IPS DF 19.7 (cell line): ENCODE data around the gene MB.

Source experiments
- DNase-seq: peaks from one replicate; pipeline ENCODE4 v3.0.0-alpha.2; 2013; ENCODE audit warnings: low read depth, low spot score

MB gene

GRCh38 chr22:35597692-35598395, 19.3 kb downstream of the MB start:
- DNase-seq = no peak

DNA sequence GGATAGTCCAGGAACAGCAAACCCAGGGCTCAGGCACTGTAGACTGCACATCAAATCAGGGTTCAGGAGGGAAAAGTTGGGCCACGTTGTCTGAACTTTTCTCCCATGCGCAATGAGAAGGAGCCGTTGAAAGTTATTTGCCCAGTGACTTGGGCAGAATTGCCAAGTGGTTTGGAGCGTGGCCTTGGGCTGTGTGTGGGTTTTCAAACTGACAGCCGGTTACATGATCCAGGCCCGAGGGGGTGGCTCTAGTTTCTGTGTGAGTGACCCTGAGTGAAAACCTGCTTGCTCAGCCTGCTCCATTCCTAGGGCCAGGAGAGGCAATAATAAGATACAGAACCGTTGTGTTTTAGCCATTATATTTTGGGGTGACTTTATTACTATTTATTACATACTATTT, 20.3 kb downstream of the MB start:
- no peak for DNase-seq

- DNase-seq = no peak
These were observed 22.4 kb downstream of the MB start for GRCh38 chr22:35594686-35595085.

- DNase-seq = no peak
These were observed 23.1 kb downstream of the MB start for GRCh38 chr22:35593891-35594470.

DNA sequence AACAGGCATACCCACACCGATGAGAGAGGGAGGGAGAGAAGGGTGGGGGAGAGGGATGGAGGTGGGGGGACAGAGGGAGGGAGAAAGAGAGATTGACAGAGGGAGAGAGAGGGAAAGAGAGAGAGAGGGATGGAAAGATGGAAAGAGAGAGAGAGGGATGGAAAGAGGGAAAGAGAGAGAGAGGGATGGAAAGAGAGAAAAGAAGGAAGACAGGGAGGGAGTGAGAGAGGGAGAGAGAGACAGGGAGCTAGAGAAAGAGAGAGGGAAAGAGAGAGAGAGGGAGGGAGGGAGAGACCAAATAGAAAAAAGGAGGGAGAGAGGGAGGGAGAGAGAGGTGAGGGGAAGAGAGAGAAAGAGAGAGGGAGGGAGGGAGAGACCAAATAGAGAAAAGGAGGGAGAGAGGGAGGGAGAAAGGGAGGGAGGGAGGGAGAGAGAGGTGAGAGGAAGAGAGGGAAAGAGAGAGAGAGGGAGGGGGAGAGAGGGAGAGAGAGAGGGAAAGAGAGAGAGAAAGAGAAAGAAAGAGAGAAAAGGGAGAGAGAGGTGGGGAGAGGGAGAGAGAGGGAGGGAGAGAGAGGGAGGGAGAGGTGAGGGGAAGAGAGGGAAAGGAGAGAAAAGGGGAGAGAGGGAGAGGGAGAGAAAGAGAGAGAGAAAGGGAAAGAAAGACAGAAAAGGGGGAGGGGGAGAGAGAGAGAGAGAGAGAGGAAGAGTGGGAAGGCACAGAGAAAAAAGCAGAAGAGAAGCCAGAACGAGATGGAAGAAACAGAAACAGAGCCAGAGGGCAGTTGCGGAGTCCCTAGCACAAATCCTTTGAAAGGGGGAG, 23.8 kb downstream of the MB start:
- no peak for DNase-seq

DNA sequence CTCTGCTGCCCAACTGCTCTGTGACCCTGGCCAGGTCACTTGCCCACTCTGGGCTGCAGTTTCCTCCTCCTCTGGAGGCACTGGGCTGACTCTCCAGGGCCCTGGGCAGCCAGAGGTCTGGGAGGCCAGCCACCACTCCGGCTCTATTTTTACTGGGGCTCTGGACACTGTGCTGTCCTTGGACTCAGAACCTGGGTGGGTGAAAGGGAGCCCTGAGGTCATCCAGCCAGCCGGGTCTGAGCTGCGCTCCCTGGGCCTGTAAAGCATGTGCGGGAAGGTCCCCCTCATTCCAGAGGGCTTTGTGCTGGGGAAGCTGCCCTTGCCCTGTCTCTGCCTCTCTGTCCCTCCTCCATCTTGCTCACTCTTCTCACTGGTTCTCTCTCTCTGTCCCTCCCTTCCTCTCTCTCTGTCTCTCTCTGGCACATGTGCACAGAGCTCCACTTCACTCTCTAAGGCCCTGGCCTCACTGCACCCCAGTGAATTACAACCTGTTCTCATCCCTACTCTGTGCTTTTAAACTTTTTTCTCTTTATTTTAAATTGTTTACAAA, 24.6 kb downstream of the MB start:
- DNase-seq = no peak

GRCh38 chr22:35591714-35592417, 25.3 kb downstream of the MB start:
- DNase-seq = no peak

DNA sequence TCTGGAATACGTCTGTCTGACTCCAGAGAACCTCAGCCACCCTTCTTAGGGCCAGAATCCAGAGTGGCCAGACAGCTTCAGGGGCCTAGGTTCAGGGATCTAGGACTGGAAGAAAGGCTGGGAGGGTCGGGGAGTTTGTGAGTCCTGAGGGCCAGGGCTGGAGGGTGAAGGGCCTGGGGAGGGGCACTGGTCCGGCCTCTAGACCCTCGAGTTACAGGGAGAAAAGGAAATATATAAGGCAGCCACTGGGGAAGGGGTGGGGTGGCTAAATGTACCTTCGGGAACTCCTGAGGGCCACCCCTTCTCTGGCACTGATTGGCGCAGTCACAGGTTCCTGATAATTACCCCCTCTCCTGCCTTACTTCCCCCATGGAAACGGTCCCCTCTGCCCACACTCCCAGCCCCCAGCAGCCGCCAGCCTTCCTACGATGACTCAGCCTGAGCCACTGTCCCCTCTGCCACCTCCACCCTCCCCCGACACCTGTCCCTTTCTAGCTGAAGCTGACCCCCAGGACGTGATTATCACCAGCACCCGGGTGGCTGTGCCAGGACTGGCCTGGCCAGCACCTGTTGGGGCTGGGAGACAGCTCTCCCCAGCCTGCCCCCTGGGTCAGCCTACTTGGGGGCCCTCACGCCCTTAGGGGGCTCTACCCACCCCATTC, 26.4 kb downstream of the MB start:
- DNase-seq = no peak

DNA sequence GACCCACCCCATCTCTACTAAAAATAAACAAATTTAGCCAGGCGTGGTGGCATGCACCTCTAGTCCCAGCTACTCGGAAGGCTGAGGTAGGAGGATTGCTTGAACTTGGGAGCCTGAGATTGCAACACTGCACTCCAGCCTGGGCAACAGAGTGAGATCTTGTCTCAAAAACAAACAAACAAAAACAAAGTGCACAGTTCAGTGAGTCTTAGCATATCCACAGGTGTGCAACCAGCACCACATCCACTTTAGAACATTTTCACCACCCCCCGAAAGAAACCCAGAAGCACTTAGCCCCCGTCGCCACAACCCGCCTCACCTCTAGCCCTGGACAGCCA, 27.4 kb downstream of the MB start:
- no peak for DNase-seq

- no peak for DNase-seq
These were observed 27.9 kb downstream of the MB start for GRCh38 chr22:35589071-35589755.

GRCh38 chr22:35587896-35588295, 29.2 kb downstream of the MB start:
- no peak for DNase-seq

GRCh38 chr22:35587447-35587870, 29.7 kb downstream of the MB start:
- DNase-seq = no peak

GRCh38 chr22:35586771-35587170, 30.4 kb downstream of the MB start:
- DNase-seq = no peak

DNA sequence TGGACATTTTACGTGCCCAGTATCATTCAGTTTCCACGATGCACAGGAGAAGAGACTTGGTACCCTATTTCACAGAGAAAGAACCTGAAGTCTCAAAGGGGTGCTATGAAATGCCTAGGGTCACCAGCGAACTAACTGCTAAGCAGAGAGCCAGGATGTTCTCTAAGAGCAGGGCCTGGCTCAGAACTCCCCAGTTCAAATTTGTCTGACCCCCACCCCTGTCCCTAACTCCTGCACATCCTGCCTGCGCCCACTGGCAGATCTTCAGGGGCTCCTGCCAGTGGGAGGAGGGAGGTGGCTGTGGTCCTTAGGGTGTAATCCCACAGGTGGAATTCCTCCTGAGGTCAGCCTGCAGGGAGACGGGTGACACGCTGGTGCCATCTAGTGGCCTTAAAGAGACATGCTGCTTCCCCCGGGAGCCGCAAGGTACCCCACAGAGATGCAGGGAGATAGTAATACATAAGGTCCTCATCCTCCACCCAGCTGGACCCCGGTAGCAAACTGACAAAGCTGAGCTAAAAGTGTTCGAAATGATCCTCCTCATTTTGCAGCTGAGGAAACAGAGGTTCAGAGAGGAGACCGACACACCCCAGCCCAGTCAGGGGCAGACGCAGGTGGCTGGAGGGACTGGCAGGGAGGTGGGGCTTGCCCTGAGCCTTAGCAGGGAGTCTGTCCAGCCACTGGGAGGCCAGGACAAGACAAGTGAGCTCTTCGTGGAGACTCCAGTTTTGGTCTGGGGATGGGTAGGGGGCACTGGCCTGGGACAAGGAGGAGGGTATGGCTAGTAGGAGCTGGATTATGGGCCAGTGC, 34.1 kb downstream of the MB start:
- peak; percentile 25 for DNase-seq

DNA sequence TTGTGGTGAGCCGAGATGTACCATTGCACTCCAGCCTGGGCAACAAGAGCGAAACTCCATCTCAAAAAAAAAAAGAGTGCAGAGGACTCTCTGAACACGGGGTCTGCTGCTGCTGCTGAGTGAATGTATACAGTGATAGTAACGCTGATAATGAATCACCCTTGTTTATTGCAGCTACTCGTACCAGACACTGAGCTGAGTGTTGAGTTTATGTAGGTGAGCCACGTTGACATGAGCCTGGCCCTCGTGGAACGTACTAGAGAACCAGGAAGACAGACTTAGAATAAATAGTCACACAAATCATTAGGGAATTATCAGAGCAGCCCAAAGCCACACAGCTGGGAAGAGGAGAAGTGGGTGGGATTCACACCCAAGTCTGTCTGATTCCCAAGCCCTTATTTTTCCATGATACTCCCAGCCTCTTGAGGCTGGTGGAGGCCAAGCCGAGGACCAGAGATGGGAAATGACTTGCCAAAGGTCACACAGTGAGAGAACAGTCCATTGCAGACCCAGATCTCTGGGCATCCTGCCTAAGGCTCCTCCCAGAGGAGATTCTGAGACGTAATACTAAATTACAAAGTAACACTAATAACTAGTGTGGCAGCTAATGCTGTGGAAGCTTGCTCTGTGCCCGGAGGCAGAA, 34.8 kb downstream of the MB start:
- DNase-seq = no peak

GRCh38 chr22:35581023-35581413, 36.1 kb downstream of the MB start:
- no peak for DNase-seq

- no peak for DNase-seq
These were observed 36.6 kb downstream of the MB start for GRCh38 chr22:35580351-35581022.

DNA sequence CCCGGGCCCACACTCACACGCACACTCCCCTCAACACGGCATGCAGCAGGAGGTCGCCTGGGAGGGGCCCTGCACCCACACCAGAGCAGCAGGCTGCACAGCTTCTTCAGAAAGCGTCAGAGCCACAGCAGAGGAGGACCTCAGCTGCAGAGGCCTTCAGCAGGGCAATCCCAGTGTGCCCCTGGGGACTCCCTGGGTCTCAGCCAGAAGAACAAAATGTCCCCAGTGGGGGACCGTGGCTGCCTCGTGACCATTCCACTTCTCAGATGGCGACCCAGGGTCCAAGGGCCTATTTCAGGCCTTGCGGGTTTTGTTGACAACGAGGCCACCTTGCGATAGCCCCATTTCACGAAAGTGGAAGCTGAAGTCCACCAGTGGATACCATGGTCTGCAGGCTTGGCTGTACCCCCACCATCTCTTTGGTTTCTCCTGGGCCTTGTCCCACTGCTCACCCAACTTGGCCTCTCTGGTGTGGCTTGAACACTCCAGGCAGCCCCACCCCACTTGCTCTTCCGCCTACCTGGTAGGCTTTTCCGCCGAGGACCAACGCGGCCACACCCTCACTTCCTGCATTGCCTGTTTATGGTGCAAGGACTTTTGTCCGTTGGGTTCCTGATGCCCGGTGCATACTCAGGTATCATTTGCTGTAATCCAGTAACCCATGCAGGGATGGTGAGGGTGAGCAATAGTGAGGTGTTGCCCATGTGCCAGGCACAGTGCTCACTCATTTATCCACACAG, 38.1 kb downstream of the MB start:
- no peak for DNase-seq
